HAP-1 (cell line): ENCODE results near the gene MAPK8IP3.
"Not testable (repeated sequence)": the region's sequence is repeated elsewhere in the genome, so short reads cannot be mapped to it uniquely, and the experiment has no call there.

Source experiments
- DNase-seq, 2 experiments: peaks; one replicate each; pipeline ENCODE4 v3.0.0-alpha.2; 2016 to 2020; ENCODE audit warnings: low spot score in 2 of 2
- H3K27me3 ChIP-seq: fragments of 250-450 bp; sonication (Bioruptor Pico); 2 replicates; pipeline ENCODE4 v1.5.1; 2020; ENCODE audit warnings: low read depth, mild to moderate bottlenecking, moderate library complexity
- H3K36me3 ChIP-seq: fragments of 250-450 bp; sonication (Bioruptor Pico); replicated peaks from 2 replicates; pipeline ENCODE4 v1.5.1; 2020; ENCODE audit warnings: mild to moderate bottlenecking
- H3K4me1 ChIP-seq: fragments of 250-450 bp; sonication (Bioruptor Pico); 2 replicates; pipeline ENCODE4 v1.5.1; 2020; ENCODE audit warnings: mild to moderate bottlenecking
- H3K4me3 ChIP-seq: fragments of 250-450 bp; sonication (Bioruptor Pico); 2 replicates; pipeline ENCODE4 v1.5.1; 2020; ENCODE audit warnings: mild to moderate bottlenecking, moderate library complexity
- H3K9me3 ChIP-seq: fragments of 250-450 bp; sonication (Bioruptor Pico); 2 replicates; pipeline ENCODE4 v1.5.1; 2020; ENCODE audit warnings: mild to moderate bottlenecking, moderate library complexity
- in situ Hi-C: fragments of 300-500 bp; cut with MboI; formaldehyde crosslinking; loops from 3 replicates; pipeline ENCODE4 v1.14.3; 2020; ENCODE audit warnings: low sequenced_read_pairs, inconsistent platforms, mixed read lengths

The MAPK8IP3 gene

GRCh38 chr16:1727651-1728624 lies 21.9 kb downstream of the MAPK8IP3 start:
- peaks cover 24% of the 10 kb centered on the region for H3K36me3 ChIP-seq
- no peak for DNase-seq
- in situ Hi-C loops: no loop called here
- H3K4me3 ChIP-seq: no peak overlapping the region
- H3K9me3 ChIP-seq: no peaks in the 10 kb centered on the region
- no peaks in the 10 kb centered on the region for H3K27me3 ChIP-seq
- H3K4me1 ChIP-seq: peaks cover 6% of the 10 kb centered on the region; the same call in 1 of the 2 replicates

- in situ Hi-C loops: no loop called here
- DNase-seq: no peak
- peaks cover 29% of the 10 kb centered on the region for H3K36me3 ChIP-seq
Observed at GRCh38 chr16:1729026-1729425, 23.0 kb downstream of the MAPK8IP3 start.

GRCh38 chr16:1729445-1729844 lies 23.4 kb downstream of the MAPK8IP3 start:
- Histone ChIP-seq H3K27me3 (no peaks in the 10 kb centered on the region), H3K4me3 (no peak overlapping the region), H3K9me3 (no peaks in the 10 kb centered on the region), H3K4me1 (no peaks in the 10 kb centered on the region), H3K36me3 (peaks cover 28% of the 10 kb centered on the region)
- in situ Hi-C loops: no loop called here
- no peak for DNase-seq

More at GRCh38 chr16:1729026-1729425, 23.0 kb downstream of the MAPK8IP3 start:
- Histone ChIP-seq H3K4me1 (no peaks in the 10 kb centered on the region), H3K9me3 (no peaks in the 10 kb centered on the region), H3K4me3 (no peak overlapping the region), H3K27me3 (no peaks in the 10 kb centered on the region)

- H3K9me3 ChIP-seq: no peaks in the 10 kb centered on the region
- in situ Hi-C loops: no loop called here
- H3K27me3 ChIP-seq: no peaks in the 10 kb centered on the region
- no peak for DNase-seq
- no peak overlapping the region for H3K4me3 ChIP-seq
- H3K36me3 ChIP-seq: peaks cover 20% of the 10 kb centered on the region
- no peaks in the 10 kb centered on the region for H3K4me1 ChIP-seq
Observed at GRCh38 chr16:1731073-1731472, 25.1 kb downstream of the MAPK8IP3 start.

- Histone ChIP-seq H3K36me3 (peaks cover 17% of the 10 kb centered on the region), H3K27me3 (no peaks in the 10 kb centered on the region), H3K4me1 (no peaks in the 10 kb centered on the region), H3K4me3 (no peak overlapping the region), H3K9me3 (no peaks in the 10 kb centered on the region)
- no peak for DNase-seq
- in situ Hi-C loops: no loop called here
Observed at GRCh38 chr16:1731603-1732002, 25.6 kb downstream of the MAPK8IP3 start.

GRCh38 chr16:1732071-1732470 lies 26.1 kb downstream of the MAPK8IP3 start:
- peaks cover 15% of the 10 kb centered on the region for H3K36me3 ChIP-seq
- no peaks in the 10 kb centered on the region for H3K4me1 ChIP-seq
- no peak overlapping the region for H3K4me3 ChIP-seq
- in situ Hi-C loops: no loop called here
- no peaks in the 10 kb centered on the region for H3K9me3 ChIP-seq
- no peaks in the 10 kb centered on the region for H3K27me3 ChIP-seq
- no peak for DNase-seq

- DNase-seq, in situ Hi-C loops, H3K9me3 ChIP-seq, H3K4me1 ChIP-seq, H3K4me3 ChIP-seq, H3K27me3 ChIP-seq: not testable (repeated sequence)
- peaks cover 14% of the 10 kb centered on the region for H3K36me3 ChIP-seq
Observed at GRCh38 chr16:1732551-1732987, 26.6 kb downstream of the MAPK8IP3 start.

- Histone ChIP-seq H3K36me3 (peaks cover 8% of the 10 kb centered on the region), H3K4me3 (no peak overlapping the region), H3K4me1 (no peaks in the 10 kb centered on the region), H3K9me3 (no peaks in the 10 kb centered on the region), H3K27me3 (no peaks in the 10 kb centered on the region)
- in situ Hi-C loops: no loop called here
- no peak for DNase-seq
Observed at GRCh38 chr16:1734123-1734522, 28.1 kb downstream of the MAPK8IP3 start.

GRCh38 chr16:1734816-1735215 lies 28.8 kb downstream of the MAPK8IP3 start:
- no peaks in the 10 kb centered on the region for H3K9me3 ChIP-seq
- peaks cover 5% of the 10 kb centered on the region for H3K36me3 ChIP-seq
- in situ Hi-C loops: no loop called here

GRCh38 chr16:1740234-1740633 lies 34.2 kb downstream of the MAPK8IP3 start:
- in situ Hi-C loops: no loop called here
- H3K36me3 ChIP-seq: peaks cover 7% of the 10 kb centered on the region; the same call in 1 of the 2 replicates
- H3K9me3 ChIP-seq: no peaks in the 10 kb centered on the region
- H3K4me3 ChIP-seq: no peak overlapping the region
- no peaks in the 10 kb centered on the region for H3K27me3 ChIP-seq
- no peak for DNase-seq
- H3K4me1 ChIP-seq: no peaks in the 10 kb centered on the region

More at GRCh38 chr16:1734816-1735215, 28.8 kb downstream of the MAPK8IP3 start:
- no peak overlapping the region for H3K4me3 ChIP-seq
- no peaks in the 10 kb centered on the region for H3K27me3 ChIP-seq
- H3K4me1 ChIP-seq: no peaks in the 10 kb centered on the region
- DNase-seq: no peak

GRCh38 chr16:1740781-1741490 lies 34.9 kb downstream of the MAPK8IP3 start:
- Histone ChIP-seq H3K27me3 (no peaks in the 10 kb centered on the region), H3K9me3 (no peaks in the 10 kb centered on the region), H3K4me1 (no peaks in the 10 kb centered on the region), H3K36me3 (peaks cover 7% of the 10 kb centered on the region; the same call in 1 of the 2 replicates), H3K4me3 (no peak overlapping the region)
- in situ Hi-C loops: no loop called here
- no peak for DNase-seq

GRCh38 chr16:1741553-1742165 lies 35.7 kb downstream of the MAPK8IP3 start:
- Histone ChIP-seq H3K4me3 (no peak overlapping the region), H3K9me3 (no peaks in the 10 kb centered on the region), H3K4me1 (no peaks in the 10 kb centered on the region), H3K27me3 (no peaks in the 10 kb centered on the region), H3K36me3 (peaks cover 7% of the 10 kb centered on the region; the same call in 1 of the 2 replicates)
- in situ Hi-C loops: no loop called here
- DNase-seq: no peak

- Histone ChIP-seq H3K9me3 (no peaks in the 10 kb centered on the region), H3K4me3 (no peak overlapping the region), H3K36me3 (peaks cover 7% of the 10 kb centered on the region), H3K27me3 (no peaks in the 10 kb centered on the region), H3K4me1 (no peaks in the 10 kb centered on the region)
- DNase-seq: no peak
- in situ Hi-C loops: no loop called here
Observed at GRCh38 chr16:1743376-1744337, 37.7 kb downstream of the MAPK8IP3 start.
